ENCODE results near the gene PACSIN1. TPM values are rescaled to one million over a fixed set of nuclear protein-coding genes. Genes with fewer than 3 reads are reported as not detected.

The PACSIN1 gene
- total and polyA plus RNA-seq, 4 donors, result 0.03 to 0.17 (median 0.15) TPM

DNA sequence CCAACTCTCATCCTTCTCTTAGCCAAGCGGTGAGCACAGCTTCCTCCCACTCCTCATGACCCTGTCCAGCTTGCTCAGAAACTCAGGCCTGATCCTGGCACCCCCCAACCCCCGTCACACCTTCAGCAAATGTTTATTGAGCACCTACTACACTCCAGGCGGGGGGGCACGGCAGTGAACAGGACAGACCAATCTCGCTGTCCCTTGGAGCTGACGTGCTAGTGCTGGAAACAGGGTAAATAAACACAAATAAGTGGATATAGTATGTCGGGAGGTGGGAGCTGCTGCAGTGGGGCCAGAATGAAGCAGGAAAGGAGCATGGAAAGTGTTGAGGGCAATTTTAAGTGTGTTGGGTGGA is 97.6 kb downstream of the PACSIN1 start:
- no peak overlapping the region for H3K4me3 ChIP-seq (ENCODE audit: low read depth in 1 of 3, low read length in 3 of 3)
- TF ChIP-seq, protein P1, sequence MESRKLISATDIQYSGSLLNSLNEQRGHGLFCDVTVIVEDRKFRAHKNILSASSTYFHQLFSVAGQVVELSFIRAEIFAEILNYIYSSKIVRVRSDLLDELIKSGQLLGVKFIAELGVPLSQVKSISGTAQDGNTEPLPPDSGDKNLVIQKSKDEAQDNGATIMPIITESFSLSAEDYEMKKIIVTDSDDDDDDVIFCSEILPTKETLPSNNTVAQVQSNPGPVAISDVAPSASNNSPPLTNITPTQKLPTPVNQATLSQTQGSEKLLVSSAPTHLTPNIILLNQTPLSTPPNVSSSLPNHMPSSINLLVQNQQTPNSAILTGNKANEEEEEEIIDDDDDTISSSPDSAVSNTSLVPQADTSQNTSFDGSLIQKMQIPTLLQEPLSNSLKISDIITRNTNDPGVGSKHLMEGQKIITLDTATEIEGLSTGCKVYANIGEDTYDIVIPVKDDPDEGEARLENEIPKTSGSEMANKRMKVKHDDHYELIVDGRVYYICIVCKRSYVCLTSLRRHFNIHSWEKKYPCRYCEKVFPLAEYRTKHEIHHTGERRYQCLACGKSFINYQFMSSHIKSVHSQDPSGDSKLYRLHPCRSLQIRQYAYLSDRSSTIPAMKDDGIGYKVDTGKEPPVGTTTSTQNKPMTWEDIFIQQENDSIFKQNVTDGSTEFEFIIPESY (IDR thresholded peaks at IDR 0.05), result no peak
- TF ChIP-seq TAF1 (conservative IDR thresholded peaks at IDR 0.05) (no peak), ATF3 (IDR thresholded peaks at IDR 0.05) (no peak), FOXA1 (IDR thresholded peaks at IDR 0.05) (no peak), YY1 (IDR thresholded peaks at IDR 0.05) (no peak), NR2F2 (IDR thresholded peaks at IDR 0.05) (no peak), EGR1 (IDR thresholded peaks at IDR 0.05; ENCODE audit: low read depth in 2 of 2) (no peak)
- TF ChIP-seq, protein P2, sequence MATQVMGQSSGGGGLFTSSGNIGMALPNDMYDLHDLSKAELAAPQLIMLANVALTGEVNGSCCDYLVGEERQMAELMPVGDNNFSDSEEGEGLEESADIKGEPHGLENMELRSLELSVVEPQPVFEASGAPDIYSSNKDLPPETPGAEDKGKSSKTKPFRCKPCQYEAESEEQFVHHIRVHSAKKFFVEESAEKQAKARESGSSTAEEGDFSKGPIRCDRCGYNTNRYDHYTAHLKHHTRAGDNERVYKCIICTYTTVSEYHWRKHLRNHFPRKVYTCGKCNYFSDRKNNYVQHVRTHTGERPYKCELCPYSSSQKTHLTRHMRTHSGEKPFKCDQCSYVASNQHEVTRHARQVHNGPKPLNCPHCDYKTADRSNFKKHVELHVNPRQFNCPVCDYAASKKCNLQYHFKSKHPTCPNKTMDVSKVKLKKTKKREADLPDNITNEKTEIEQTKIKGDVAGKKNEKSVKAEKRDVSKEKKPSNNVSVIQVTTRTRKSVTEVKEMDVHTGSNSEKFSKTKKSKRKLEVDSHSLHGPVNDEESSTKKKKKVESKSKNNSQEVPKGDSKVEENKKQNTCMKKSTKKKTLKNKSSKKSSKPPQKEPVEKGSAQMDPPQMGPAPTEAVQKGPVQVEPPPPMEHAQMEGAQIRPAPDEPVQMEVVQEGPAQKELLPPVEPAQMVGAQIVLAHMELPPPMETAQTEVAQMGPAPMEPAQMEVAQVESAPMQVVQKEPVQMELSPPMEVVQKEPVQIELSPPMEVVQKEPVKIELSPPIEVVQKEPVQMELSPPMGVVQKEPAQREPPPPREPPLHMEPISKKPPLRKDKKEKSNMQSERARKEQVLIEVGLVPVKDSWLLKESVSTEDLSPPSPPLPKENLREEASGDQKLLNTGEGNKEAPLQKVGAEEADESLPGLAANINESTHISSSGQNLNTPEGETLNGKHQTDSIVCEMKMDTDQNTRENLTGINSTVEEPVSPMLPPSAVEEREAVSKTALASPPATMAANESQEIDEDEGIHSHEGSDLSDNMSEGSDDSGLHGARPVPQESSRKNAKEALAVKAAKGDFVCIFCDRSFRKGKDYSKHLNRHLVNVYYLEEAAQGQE (IDR thresholded peaks at IDR 0.05), result no peak
- WGBS, result 84% methylated on average over 7 of the region's 7 CpGs

GRCh38 chr6:34564181-34564580 is 98.3 kb downstream of the PACSIN1 start:
- Histone ChIP-seq H3K9ac (ENCODE audit: low read depth in 1 of 2, low read length in 2 of 2) (no peak overlapping the region), H3K27me3 (ENCODE audit: control insufficient read depth in 4 of 4, insufficient read depth in 4 of 4, low read length in 3 of 4) (no peaks in the 10 kb centered on the region), H3K4me3 (ENCODE audit: low read depth in 1 of 3, low read length in 3 of 3) (no peak overlapping the region), H3K36me3 (ENCODE audit: control insufficient read depth in 4 of 4, insufficient read depth in 3 of 4, low read depth in 1 of 4, low read length in 3 of 4) (no peaks in the 10 kb centered on the region), H3K27ac (ENCODE audit: low read depth in 1 of 2, low read length in 2 of 2) (no peak overlapping the region), H3K4me1 (ENCODE audit: control insufficient read depth in 4 of 4, insufficient read depth in 4 of 4, low read length in 3 of 4) (no peaks in the 10 kb centered on the region), H3K9me3 (ENCODE audit: control insufficient read depth in 4 of 4, low read length in 3 of 4) (no peaks in the 10 kb centered on the region)
- TF ChIP-seq GABPA (IDR thresholded peaks at IDR 0.05 in 1 of 2, conservative IDR thresholded peaks at IDR 0.05 in 1 of 2), result no peak
- TF ChIP-seq, protein P2 (IDR thresholded peaks at IDR 0.05), result no peak
- no peak for TF ChIP-seq RXRA (IDR thresholded peaks at IDR 0.05)
- DNase-seq (ENCODE audit: low spot score), result no peak
- WGBS, result 97% methylated on average over 5 of the region's 5 CpGs

More for the DNA sequence above, 97.6 kb downstream of the PACSIN1 start:
- Histone ChIP-seq H3K27ac (ENCODE audit: low read depth in 1 of 2, low read length in 2 of 2) (no peak overlapping the region), H3K4me1 (ENCODE audit: control insufficient read depth in 4 of 4, insufficient read depth in 4 of 4, low read length in 3 of 4) (no peaks in the 10 kb centered on the region), H3K9ac (ENCODE audit: low read depth in 1 of 2, low read length in 2 of 2) (no peak overlapping the region), H3K9me3 (ENCODE audit: control insufficient read depth in 4 of 4, low read length in 3 of 4) (peaks cover 0 to under 1% (median 0%) of the 10 kb centered on the region in 4 donors), H3K27me3 (ENCODE audit: control insufficient read depth in 4 of 4, insufficient read depth in 4 of 4, low read length in 3 of 4) (no peaks in the 10 kb centered on the region), H3K36me3 (ENCODE audit: control insufficient read depth in 4 of 4, insufficient read depth in 3 of 4, low read depth in 1 of 4, low read length in 3 of 4) (no peaks in the 10 kb centered on the region)
- DNase-seq (ENCODE audit: low spot score), result no peak
